GM18505 (cell line): ENCODE measurements around the gene FAM163B.

Experiments
- ATAC-seq: cut with Tn5 transposase; IDR thresholded peaks from one replicate; pipeline ENCODE4 v1.9.1; 2021; ENCODE audit not compliant: unreplicated experiment
- POLR2A ChIP-seq: IDR thresholded peaks from 4 replicates; pipeline ENCODE4 v1.6.1; 2011; ENCODE audit warnings: borderline replicate concordance; ENCODE audit not compliant: insufficient read depth, insufficient read length; ENCODE audit errors: extremely low read depth

Gene FAM163B

GRCh38 chr9:133609311-133610098, at the start of gene FAM163B:
Gene FAM163B, minus strand, starts transcription at chr9:133609389. Its CDS starts 29,166 bp downstream, at chr9:133580223.
- no peak for ATAC-seq
- no peak for TF ChIP-seq POLR2A

DNA sequence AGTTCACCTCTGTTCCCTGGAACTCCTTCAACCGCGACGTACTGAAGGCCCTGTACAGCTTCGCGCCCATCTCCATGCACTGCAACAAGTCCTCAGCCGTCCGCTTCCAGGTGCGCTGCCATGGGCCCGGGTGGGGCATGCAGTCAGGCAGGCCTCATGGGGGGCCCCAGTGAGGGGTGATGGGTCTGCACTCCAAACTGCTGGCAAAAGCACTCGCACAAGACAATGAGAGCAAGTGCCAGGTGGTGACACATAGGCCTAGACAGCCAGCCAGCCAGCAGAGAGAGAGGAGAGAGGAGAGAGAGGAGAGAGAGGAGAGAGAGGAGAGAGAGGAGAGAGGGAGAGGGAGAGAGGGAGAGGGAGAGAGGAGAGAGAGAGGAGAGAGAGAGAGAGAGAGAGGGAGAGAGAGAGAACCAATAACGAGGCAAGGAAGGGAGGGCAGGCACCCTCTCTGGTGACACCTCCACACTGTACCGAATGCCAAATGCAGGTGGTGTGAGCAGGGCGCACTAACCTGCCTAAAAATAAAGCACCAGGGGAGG, 48.0 kb upstream of the FAM163B start:
- TF ChIP-seq POLR2A: no peak
- no peak for ATAC-seq

- TF ChIP-seq POLR2A: no peak
These were observed 47.3 kb upstream of the FAM163B start for GRCh38 chr9:133656211-133657119.

GRCh38 chr9:133655701-133656100, 46.5 kb upstream of the FAM163B start:
- no peak for TF ChIP-seq POLR2A
- ATAC-seq: no peak

More at GRCh38 chr9:133656211-133657119, 47.3 kb upstream of the FAM163B start:
- no peak for ATAC-seq

DNA sequence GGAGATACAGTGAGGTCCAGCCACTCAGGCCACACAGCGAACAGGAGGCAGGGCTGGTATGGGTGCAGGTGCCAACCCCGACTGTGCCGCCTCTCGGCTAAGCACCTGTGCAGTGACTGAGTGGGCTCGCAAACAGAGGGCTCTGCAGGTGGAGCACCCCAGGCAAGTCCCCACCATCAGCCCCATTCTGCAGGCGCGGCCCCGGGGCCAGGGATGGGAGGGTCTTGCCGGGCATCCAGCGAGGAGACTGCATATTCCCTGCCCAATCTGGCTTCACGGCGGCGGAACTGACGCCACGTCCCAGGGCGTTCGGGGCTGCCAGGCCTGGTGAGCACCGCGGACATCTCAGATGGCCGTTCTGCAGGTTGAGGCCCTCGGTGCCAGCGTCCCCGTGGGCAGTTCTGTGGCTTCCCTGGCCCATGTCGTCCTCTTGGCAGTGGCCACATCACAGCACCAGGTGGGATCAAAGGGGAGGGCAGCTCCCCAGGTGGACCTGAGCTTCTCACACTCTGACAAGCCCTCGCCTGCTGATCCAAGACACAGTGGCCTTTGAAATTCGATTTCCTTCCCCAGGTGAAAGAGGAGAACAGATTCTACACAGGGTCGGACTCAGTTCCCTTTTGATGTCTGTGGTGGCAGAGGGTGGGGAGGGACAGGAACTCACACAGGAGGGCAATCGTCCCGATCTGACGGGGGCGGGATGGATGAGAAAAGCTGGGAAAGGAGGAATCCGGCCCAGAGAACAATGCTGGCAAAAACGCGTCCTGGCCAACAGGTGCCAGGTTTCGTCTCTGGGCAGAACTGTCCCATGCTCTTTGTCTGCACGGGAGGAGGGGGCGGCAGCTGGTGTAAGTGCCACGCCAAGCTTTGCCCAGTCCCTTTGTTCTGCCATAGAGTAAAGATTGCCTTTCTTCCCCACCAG, 45.8 kb upstream of the FAM163B start:
- ATAC-seq: no peak

GRCh38 chr9:133653638-133654037, 44.4 kb upstream of the FAM163B start:
- ATAC-seq: no peak
- no peak for TF ChIP-seq POLR2A

More for the DNA sequence above, 45.8 kb upstream of the FAM163B start:
- TF ChIP-seq POLR2A: no peak

GRCh38 chr9:133650026-133650425, 40.8 kb upstream of the FAM163B start:
- no peak for ATAC-seq
- no peak for TF ChIP-seq POLR2A

- no peak for ATAC-seq
- TF ChIP-seq POLR2A: no peak
These were observed 40.0 kb upstream of the FAM163B start for GRCh38 chr9:133649194-133649593.

DNA sequence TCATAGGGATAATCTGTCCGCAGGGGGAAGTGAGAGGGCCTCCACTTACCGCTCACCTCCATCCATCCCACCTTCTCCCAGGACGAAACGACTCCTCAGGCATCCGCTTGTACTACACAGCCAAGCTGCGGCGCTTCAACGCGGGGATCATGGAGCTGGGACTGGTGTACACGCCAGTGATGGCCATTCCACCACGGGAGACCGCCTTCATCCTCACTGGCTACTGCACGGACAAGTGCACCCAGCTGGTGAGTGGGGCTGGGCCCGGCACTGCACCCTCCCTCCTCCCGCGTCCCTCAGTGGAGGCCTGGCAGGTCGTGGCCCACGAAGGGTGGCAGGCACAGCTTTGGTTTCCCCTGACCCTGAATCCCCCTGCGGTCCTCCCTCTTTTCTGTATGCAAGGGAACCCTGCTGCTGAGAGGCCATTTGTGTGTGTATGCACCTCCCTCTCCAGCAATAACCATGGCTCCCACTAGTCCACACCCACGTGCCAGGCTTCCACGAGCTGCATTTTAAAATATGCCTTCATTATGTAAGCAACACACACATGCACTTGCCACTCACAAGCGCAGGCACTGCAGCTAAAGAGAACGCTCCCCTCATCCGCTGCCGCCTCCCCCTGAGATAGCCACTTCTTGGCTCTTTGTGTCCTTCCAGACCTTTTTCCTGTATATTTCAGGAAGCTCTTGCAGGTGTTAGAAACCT, 38.7 kb upstream of the FAM163B start:
- TF ChIP-seq POLR2A: no peak
- no peak for ATAC-seq

GRCh38 chr9:133647148-133647547, 38.0 kb upstream of the FAM163B start:
- no peak for TF ChIP-seq POLR2A
- ATAC-seq: no peak

- no peak for ATAC-seq
- TF ChIP-seq POLR2A: no peak
These were observed 36.0 kb upstream of the FAM163B start for GRCh38 chr9:133645021-133645765.
